HG03066 (cell line): ENCODE data around the gene DRGX.

Source experiments
- ATAC-seq: cut with Tn5 transposase; IDR thresholded peaks from one replicate; pipeline ENCODE4 v1.9.1; 2021; ENCODE audit warnings: low read depth; ENCODE audit not compliant: unreplicated experiment

DRGX gene

DNA sequence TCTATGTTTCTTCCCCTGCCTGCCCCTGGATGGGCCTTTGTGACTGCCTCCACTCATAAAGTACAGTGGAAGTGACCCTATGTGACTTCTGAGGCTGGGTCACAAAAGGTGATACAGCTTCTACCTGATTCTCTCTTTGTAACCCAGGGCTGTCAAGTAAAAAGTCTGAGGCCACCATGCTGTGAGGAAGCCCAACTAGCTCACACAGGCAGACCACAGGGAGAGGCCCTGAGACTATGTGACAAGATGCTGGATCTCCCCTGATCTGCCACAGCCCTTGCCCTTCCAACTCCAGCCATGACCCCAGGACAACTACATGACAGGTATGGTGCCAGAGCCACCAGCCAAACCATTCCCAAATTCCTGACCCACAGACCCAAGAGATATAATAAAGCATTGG, 45.8 kb downstream of the DRGX start:
- ATAC-seq = no peak

DNA sequence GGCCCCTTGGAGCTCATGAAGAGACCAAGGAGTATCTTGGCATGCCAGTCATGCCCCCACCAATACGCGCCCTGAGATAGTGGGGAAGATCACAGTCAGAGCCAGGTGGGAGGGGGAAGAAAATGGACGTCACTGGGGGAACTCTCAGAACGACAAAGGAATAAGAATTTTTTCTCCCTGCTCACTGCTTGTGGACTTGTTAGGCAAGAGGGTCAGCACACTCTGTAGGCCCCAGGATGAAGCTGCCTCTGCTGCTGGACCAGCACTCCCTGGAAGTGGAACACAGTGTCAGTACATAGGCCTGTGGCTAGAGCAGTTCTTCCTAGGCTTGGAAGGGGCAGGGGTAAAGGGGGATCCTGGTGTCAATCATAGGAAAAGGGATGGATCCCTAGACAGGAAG, 46.5 kb downstream of the DRGX start:
- ATAC-seq = no peak

DNA sequence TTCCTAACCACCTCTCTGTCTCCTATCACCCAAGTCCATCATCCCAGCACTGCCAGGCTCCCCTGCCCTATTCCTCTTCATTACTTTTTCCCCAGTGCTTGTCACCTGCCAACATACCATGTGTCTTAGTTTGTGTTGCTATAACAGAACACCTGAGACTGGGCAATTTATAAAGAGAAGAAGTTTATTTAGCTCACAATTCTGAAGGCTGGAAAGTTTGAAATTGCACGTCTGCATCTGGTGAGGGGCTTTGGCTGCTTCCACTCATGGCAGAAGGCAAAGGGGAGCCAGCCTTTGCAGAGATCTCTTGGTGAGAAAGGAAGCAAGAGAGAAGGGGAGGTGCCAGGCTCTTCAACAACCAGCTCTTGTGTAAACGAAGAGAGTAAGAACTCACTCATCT, 47.3 kb downstream of the DRGX start:
- no peak for ATAC-seq

DNA sequence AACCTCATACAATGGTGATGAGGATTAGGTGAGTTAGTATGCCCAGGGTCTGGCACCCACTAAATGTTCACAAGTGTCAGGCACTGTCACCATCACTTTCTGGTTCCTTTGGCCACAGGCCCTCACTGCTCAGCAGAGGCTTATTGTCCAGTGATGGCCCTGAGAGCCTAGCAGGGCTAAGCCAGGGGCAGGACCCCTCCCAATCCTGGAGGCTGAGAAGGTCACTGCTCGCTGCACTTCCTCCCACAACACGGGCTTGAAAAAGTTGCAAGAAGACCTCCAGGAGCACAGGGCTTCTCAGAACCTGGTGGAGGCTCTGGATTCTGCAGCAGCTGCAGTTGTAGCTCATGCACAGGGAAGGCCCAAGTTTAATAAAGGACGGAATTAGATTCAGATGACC, 48.1 kb downstream of the DRGX start:
- no peak for ATAC-seq

DNA sequence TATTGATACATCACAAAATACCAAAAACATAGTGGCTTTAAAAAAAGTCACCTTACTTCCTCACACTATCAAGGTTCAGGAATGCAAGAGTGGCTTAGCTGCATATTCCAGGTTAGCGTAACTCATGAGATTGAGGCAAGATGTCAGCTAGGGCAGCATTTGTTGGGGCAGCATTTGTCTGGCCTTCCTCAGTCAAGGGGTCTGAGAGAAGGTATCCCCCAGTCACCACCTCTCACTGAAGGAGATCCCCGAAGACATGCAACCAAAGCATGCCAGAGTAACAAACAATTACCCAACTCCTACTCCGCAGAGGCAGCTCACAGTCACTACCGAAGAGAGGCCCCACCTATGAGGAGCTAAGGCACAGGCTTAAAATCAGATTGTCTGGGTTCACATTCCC, 48.5 kb downstream of the DRGX start:
- ATAC-seq = no peak

DNA sequence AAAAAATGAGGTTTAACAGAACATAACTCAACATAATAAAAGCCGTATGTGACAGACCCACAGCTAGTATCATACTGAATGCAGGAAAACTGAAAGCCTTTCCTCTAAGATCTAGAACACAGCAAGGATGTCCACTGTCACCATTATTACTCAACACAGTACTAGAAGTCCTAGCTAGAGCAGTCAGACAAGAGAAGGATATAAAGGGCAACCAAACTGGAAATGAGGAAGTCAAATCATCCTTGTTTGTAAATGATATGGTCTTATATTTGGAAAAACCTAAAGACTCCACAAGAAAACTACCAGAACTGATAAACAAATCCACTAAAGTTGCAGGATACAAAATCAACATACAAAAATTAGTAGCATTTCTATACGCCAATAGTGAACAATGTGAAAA, 51.0 kb downstream of the DRGX start:
- ATAC-seq = no peak

DNA sequence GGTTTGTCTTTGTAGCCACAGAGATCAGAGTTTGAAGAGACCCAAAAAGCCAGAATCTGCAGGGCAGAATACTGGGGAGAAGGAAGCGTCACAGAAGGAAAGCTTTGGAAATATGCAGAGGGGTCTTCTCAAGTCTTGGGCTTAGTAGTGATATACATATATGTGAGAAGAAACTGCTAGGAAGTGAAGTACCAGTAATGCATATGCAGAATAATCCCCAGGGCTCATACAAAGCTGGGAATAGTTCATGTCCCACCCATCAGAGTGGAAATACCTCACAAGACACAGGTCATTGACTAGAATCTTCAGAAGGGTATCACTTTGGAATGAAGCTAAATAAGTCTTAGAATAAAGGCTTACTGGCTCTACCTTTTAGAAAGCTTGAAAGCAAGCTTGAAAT, 57.3 kb downstream of the DRGX start:
- no peak for ATAC-seq

DNA sequence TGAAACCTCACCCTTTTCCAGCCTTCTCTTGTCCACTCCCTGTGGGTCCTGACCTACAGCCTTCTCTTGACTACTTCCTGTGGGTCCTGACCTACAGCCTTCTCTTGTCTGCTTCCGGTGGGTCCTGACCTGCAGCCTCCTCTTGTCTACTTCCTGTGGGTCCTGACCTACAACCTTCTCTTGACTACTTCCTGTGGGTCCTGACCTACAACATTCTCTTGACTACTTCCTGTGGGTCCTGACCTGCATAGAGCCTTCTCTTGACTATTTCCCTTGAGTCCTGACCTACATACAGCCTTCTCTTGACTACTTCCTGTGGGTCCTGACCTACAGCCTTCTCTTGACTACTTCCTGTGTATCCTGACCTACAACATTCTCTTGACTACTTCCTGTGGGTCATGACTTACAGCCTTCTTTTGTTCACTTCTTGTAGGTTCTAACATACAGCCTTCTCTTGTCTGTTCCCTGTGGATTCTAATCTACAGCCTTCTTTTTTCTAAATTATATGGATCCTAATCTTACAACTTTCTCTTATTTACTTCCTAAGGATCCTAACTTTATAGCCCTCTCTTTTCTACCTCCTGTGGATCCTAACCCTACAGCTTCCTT, 60.4 kb downstream of the DRGX start:
- ATAC-seq = no peak

DNA sequence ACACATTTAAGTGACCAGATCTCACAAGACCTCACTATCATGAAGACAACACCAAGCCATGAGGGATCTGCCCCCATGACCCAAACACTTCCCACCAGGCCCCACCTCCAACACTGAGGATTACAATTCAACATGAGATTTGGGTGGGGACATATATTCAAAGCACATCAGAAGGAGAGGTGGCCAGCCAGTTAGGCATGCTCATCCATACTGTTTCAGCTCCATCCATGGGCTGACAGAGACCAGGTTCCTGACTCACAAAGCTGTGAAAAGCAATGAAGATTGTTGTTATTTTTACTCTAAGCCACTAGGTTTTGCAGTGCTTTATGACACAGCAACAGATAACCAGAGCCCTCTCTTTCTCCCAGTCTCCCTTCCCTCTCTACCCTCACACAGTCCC, 60.9 kb downstream of the DRGX start:
- no peak for ATAC-seq

DNA sequence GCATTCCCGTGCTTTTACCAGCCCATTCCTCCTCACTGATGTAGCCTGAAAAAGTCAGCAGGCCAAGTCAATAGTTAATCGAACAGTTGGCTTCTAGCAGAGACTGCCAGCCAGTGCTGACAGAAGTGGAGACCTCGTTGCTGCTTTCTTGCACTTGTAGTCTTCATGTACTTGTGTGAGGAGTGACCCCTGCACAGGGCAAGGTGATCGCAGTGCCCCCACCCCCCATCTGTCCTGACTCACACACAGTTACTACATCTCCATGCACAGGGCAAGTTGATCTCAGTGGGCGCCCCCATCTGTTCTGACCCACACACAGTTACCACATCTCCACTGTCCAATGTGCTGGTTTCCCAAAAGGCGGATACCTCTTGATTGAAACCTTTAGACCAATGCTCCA, 62.7 kb downstream of the DRGX start:
- no peak for ATAC-seq

DNA sequence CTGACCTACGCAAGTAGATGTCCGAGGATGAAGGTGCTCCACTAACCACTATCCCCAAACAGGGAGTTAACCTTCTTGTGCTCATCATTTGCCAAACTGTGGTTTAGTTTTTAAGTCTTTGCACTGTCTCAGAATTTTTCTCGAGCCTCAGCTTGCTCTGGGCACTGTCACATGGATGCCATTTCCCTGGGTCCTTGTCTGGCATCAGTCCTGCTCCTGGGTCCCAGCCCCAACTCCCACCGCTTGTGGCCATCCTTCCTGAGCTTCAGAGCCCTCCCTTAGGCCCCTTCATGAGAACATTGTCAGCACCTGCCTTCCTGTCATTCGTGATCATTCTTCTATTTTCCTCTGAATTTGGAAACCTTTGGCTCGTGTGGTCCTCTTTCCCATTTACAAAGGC, 63.1 kb downstream of the DRGX start:
- ATAC-seq = no peak

DNA sequence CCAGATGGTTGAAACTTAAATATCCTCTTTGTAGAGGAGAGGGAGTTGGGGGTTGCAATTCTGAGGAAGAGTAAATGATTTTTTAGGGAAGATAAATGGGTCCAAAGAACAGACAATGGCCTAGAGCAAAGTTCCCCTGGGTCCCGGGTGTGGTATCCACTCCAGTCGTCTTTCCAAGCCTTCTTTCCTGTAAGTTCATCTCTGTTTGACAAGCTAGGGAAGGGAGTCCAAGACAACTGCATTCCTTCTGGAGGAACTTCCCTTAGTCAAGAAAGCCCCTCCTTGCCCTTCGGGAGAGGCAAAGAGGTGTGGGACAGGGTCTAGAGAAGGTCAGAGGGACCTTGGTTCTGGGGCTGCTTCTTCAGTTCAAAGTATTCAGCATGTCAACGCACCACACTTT, 63.6 kb downstream of the DRGX start:
- no peak for ATAC-seq

DNA sequence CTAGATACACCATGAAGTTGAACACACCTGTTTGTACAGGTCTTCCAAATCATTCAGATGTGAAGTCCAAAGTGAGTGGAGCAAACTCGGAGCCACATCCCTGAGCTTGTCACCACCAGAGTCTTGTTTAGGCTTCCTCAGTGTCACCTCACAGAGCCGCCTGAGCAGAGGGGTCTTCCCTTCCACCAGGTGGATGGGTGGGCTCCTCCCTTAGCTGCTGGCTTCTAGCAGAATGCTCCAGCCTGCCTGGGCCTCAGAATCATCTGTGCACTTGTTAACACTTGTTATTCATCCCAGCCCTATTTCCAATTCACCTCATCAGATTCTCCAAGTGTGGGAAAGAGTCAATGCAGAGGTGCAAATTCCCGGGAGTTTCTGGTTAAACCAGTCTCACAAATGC, 64.5 kb downstream of the DRGX start:
- no peak for ATAC-seq

DNA sequence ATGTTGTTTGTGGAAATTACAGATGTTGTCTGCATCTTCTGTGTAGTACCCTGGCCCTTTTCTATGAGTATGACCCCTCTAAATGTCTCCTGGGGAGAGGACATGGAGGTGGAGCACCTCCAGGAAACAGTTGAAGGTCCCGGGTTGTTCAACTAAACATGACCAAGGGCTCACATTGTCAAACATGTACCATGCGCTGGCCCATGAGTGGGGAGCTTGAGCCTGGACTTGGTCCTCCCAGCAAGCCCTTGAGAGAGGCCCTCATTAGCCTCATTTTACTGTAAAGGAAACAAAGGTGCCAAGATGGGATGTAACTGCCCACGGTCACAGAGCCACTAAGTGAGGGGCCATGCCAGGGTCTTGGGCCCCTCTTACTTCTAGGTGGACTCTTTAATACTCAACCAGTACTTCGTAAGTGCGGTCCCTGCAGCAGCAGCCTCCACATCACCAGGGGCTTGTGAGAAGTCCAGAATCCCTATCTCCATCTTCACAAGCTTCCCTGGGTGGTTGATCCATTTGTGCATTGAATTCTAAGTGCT, 65.7 kb downstream of the DRGX start:
- no peak for ATAC-seq

DNA sequence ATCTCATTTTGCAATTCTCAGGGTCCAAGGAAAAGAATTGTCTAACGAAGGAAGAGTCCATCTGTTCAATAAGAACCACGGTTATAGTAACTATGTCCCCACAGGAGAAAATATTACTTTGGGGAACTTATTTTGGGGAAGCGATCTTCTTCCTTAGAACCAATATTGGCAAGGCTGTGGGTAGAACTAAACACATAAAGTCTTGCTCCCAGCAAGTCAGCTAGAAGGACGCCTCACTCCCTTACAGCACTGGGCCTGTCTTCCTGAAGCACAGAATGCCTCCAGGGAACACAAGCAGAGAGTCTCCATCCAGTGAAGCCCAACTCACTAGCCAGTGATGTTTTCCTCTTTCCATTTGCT, 66.8 kb downstream of the DRGX start:
- ATAC-seq = no peak

DNA sequence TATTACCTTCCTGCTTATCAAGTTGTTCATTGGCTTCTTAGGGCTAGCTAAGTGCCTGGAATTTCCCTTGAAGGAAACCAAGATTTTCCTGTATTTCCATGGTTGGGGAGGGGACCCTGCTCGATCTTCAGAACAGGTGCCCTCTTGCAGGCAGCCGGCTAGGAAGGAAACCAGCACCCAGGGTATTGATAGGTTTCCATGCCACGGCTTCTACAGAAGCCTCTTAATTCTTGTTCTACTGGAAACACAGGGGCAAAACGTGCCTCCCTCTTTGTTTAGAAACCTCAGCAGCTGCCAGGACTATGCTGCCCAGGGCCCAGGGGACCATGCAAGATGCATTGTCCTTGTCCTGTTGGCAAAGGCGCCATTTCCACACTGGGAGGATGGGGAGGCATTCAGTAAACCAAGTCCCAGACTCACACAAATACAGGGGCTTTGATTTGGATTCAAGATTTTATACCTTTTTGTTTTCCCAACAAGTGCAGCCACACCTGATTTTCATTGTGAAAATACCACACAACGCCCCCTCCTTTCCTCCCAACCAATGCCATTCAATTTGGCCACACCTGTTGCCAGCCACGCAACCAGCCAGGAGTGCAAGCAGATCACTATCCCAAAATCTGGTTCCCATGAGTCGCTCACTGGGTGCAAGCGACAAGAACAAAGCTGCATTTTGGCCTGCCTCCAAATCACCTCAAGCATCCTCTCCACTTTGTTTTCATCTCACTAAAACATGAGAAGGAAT, 67.3 kb downstream of the DRGX start:
- ATAC-seq = no peak

DNA sequence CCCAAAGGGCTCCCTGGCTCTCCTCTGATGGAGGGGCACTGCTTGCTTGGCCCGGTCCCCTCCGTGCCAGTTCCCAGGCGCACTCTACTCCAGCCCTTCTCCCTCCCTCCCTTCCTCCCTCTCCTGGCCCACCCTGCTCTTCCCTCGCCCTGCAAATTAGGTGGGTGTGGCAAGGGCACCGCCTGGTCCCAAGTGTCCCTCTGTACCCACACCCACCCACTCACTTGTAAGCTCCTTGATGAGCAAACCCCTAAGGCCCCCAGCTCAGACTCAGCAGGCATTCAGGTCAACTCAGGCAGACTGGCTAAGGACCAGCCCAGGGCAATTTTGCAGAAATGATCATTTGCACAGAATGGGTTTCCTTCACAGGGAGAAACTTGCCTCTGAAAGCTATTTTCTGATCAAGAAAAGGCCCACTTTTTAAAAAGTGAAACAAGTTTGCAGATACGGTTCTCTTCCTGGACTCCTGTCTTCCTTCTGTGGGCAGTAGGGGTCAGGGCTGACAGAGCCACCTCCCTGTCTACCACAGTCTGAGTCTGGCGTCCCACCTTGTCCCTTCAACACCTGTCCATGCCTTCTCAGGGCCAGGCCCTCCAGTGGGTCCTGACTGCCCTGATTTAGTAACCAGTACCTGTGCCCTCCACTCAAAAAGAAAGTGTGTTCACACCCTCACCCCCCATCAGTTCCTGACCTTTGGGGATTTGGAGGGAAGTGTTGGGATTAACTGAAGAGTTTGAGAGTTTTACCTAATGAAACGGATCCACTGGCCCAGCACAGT, 68.7 kb downstream of the DRGX start:
- no peak for ATAC-seq

DNA sequence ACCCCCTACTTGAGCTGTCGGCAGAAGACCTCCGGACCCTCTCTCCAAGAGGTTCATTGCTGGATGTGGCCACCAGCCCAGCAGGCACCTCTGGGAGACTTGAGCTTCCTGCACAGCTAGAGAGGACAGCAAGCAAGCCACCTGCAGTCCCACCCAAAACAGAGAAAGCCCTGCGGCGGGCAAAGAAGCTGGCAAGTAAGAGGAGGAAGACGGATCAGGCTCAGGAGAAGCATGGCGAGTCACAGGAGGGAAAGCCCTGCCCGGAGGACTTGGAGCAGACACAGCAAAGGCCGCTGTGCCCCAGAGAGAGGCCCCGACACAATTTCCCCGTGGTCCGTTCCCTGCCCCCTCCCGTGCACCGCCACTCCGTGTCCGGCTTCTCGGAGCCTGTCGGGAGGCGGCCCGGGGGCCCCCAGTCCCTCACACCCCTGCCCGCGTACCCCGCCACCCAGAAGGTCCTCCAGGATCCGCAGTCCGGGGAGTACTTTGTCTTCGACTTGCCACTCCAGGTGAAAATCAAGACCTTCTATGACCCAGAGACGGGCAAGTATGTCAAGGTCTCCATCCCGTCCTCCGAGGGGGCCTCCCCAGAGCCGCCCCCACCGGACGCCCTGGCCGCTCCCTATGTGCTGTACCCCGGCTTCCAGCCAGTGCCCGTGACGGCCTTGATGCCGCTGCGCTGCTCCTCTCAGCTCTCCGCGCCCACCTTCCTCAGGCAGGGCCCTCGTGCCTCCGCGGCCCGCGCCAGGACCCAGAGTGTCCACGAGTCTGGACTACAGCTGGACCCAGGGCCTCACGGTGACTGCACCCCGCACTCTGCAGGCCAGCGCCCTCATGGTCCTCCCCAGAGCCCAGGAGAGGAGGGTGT, 69.7 kb downstream of the DRGX start:
- ATAC-seq = no peak

DNA sequence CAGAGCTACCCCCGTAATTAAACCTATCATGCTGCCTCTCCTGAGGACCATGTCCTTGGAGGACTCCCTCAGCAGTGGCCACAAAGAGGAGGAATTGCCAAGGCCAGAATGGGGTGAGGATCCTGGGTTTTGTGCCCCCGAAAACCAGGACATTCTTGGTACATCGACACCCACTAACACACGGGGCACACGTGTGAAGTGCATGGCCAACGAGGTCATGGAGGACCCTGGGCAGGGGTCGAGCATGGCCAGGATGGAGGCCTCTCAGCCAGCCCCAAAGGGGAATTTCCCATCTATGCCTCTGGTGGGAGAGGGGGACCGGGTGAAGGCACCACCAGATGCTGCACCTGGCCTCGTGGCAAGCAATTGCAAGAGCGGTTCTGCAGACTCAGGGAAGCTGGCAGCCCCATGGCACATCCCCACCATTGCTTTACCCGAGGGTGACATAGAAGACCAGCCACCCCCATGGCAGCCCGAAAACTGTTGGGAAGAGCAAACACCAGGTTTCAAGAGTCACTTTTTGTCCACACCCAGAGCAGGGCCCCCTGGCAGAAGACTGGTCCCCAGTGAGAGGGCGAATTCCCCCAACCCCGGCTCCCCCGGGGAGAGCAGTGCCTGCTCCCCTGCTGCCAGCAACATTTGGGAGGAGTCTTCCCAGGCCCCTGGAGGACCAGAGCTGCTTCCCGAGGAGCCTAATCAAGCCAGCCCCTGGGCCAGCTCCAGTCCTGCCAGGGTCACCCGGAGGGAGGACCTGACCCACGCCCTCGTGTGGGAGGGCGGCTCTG, 70.6 kb downstream of the DRGX start:
- ATAC-seq = no peak

DNA sequence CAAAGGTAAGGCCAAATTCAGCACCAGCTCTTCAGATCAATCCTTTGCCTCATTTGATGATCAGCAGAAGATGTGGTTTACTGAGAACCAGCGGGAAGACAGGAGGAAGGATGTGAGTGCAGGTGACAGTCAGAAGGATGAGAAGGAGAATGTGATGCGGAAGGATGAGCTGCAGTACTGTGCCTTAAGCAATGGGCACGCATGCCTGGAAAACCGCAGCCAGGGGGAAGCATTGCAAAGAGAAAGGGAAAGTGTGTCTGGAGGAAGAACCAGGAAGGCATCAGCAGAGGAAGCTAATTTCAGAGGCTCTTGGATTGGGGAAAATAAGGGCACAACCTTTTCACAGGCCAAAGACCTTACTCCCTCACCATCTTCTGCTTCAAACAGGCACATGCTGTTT, 71.2 kb downstream of the DRGX start:
- ATAC-seq = no peak
